ENCODE data around the gene OLIG1.

OLIG1 gene

GRCh38 chr21:33105088-33105487, 35.1 kb downstream of the OLIG1 start:
- no peak for DNase-seq

GRCh38 chr21:33108228-33108627, 38.3 kb downstream of the OLIG1 start:
- no peak for DNase-seq

GRCh38 chr21:33109574-33110339, 39.8 kb downstream of the OLIG1 start:
- DNase-seq = no peak

GRCh38 chr21:33110340-33110715, 40.4 kb downstream of the OLIG1 start:
- no peak for DNase-seq

- DNase-seq = no peak
Observed at GRCh38 chr21:33111577-33111976, 41.6 kb downstream of the OLIG1 start.

- no peak for DNase-seq
Observed at GRCh38 chr21:33112151-33112550, 42.2 kb downstream of the OLIG1 start.

- no peak for DNase-seq
Observed at GRCh38 chr21:33112681-33113080, 42.7 kb downstream of the OLIG1 start.

GRCh38 chr21:33113131-33113530, 43.2 kb downstream of the OLIG1 start:
- DNase-seq = no peak

- DNase-seq = no peak
Observed at GRCh38 chr21:33114276-33114675, 44.3 kb downstream of the OLIG1 start.

GRCh38 chr21:33115631-33116510, 45.9 kb downstream of the OLIG1 start:
- no peak for DNase-seq

GRCh38 chr21:33116676-33117075, 46.7 kb downstream of the OLIG1 start:
- DNase-seq = no peak

- no peak for DNase-seq
Observed at GRCh38 chr21:33117101-33117888, 47.4 kb downstream of the OLIG1 start.

Measured in NCI-H226 (cell line).